GM21367 (cell line): ENCODE measurements around the gene ZNF74.

Source experiments
- ATAC-seq: cut with Tn5 transposase; IDR thresholded peaks from one replicate; pipeline ENCODE4 v1.9.1; 2021; ENCODE audit not compliant: unreplicated experiment

The ZNF74 gene

DNA sequence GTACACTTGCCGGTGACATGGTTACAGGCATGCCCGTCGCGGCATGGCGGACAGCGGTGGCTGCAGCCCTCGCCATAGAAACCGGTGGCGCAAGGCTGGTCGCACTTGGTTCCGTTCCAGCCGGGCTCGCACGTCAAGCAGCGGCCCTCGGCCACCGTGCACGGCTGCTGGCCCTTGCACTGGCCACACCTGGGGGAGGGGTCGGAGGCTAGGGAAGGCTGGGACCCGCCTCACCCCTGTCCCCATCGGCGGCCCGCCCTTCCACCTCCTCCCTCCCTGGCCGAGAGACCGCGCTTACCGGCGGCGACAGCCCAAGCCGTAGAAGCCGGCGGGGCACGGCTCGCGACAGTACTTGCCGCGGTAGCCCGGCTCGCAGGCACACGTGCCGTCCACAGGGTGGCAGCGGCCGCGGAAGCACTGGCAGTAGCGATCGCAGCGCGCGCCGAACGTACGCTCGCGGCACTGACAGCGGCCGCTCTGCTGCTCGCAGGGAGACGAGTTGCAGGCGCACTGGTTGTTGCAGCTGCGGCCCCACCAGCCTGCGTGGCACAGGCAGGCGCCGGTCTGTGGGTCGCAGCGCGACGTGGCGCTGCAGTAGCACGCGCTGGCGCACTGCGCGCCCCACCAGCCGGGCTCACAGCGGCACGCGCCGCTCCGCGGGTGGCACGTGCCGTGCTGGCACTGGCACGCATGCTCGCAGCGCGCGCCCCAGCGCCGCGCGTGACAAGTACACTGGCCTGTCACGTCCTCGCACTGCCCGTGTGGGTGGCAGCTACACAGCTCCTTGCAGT is 37.0 kb downstream of the ZNF74 start:
- no peak for ATAC-seq

DNA sequence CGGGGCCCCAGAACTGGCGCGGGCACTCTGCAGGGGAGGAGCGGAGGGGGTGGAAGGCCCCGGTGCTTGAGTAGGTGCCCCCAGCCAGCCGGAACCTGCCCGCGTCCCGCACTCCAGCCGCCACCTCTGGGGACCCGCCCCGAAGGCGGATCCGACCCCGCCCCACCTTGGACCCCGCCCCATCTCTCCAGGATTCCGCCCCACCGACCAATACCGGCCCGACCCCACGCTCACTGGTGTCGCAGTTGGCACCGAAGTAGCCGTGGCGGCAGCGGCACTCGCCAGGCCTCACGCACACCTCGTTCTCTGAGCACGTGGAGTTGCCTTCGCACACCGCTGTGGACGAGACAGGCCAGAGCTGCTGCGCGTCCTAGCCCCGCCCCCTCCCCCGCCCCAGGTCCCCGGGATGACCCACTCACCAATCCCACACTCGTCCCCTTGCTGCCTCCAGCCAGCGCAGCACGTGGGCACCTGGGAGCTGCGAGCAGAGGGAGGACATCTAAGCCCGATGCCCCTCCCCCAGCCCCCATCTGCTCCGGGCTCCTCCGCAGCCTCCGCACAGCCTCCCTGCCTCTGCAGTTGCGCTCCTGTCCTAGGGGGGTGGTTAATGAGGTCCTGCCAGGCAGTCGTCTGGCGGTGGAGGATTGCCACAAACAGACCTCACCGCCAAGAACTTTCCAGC is 37.7 kb downstream of the ZNF74 start:
- ATAC-seq: no peak

DNA sequence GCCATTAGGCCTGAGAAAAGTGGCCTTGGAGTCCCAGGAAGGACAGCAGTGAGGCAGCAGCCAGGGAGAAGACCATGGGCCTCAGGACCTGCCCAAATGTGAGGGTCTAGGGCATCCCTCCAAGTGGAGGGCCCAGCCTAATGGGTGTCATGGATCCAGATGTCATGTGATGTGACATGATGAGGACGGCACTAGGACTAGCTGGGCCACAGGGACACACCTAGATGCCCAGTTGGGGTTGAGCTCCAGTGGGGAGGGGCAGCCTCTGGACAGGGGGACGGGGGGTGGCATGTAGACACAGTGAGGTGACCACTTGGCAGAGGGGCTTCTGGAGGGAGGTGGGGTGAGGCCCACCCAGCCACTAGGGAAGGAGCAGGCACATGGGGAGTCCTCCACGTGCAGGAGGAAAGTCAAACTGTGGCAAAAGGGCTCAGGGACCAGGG is 38.3 kb downstream of the ZNF74 start:
- ATAC-seq: no peak

DNA sequence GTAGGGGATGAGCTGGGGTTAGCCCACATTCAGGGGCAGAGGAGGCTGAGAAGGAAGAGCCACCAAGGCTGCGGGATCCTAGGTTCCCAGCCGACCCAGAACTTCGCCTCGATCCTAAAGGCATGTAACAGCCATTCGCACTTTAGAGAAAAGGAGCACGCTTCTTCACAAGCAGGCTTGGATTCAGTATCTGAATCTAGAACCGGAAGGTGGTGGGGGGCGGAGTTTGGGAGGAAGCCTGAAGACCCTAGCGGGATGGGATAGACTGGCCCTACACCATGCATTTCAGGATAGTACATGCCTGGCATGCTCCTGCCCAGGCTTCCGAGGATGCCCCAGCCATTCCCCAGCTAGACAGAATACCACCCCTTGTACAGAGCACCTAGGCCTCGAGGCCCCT is 39.2 kb downstream of the ZNF74 start:
- no peak for ATAC-seq

DNA sequence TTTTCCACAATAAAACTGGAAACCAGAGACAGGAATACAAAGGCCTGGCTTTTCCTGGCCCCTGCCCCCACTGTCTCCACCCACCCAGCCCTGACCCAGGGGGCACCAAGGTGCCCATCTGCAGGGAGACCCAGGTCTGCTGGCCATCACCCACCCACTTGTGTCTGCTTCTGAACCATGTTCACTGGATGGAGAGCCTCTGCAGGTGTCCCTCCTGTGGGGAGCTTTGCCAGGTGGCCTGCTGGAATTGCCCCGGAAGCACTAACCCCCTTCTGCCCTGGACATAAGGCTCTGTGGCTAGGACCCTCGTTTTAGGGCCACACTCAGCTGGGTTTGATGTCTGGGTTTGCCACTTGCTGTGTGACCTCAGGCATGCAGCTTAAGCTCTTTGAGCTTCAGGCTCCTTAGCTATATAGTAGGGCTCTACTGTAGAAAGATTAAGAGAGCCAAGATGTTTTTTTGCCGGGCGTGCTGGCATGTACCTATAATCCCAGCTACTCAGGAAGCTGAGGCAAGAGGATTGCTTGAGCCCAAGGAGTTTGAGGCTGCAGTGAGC is 39.8 kb downstream of the ZNF74 start:
- ATAC-seq: no peak

DNA sequence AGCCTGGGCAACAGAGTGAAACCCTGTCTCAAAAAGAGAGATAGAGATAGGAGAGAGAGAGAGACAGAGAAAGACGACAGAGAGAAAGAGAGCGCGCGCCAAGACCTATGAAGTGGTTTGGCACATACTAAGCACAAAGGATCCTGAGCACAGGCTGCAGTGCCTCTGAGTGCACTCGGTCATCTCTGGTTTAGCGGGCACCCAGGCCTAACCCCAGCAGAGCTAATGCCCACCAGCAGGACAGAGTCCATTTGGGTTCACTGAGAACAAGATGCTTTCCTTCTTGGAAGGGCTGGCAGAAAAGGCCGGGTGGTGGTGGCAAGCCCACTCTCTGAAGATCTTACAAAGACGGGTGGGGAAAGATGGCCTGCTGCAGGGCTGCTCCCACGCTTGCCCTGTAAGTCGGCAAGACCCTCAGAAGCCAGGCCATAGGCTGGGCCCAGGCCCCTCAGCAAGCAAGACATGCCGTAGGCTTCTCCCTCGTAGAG is 40.4 kb downstream of the ZNF74 start:
- ATAC-seq: no peak

DNA sequence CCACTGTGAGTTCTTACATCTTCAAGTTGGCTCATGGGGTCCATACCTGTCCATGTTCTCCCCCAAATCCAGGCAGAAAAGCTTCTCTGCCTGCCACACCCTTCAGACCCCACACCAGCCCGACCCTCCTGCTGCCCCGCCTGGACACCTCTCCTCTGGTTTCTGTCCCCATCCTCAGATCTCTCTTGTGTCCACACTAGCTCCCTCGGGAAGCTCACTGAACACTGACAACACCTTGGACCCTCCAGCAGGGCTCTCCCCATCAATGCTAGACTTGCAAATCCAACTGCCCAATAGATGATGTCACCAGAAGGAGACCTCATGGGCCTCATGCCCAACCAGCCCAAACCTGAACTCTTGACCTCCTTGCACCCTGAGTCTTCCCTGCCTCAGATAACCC is 40.8 kb downstream of the ZNF74 start:
- ATAC-seq: no peak

DNA sequence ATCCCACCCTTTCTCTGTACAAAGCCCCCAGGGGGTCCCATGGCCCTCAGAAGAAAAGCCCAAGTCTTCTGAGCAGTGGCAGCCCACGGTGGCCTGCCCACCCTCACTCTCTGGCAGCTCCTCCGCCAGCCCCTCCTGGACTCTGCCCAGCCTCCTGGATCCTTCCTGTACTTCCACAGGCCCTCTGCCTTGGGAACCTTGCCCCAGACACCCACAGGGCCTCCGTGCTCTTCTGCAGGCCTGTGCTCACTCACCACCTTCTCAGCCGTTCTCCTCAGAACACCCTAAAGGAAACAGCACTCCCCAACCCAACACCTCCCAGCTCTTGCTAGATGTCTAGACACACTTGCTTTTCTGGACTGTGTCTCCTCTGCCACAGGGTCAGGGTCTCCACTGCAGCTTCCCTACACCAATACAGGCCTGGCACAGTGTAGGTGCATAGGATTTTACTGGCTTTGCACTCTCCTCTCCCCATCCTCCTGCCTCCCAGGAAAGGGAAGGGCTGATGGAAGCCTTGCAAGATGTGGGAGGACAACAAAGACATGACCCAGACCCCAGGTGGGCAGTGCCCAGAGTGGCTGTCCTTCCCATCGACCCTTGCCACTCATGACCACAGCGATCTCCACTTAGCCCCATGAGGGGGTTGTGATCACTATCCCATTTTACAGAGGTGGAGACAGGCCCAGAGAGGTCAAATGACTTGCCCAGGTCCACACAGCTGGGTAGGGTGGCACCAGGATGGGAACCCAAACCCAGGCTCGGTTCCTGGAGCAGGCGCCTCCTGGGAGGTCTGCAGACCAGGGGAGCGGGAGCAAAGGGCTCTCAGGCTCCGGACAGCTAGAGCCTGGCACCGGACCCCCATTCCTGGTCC is 41.7 kb downstream of the ZNF74 start:
- ATAC-seq: no peak

DNA sequence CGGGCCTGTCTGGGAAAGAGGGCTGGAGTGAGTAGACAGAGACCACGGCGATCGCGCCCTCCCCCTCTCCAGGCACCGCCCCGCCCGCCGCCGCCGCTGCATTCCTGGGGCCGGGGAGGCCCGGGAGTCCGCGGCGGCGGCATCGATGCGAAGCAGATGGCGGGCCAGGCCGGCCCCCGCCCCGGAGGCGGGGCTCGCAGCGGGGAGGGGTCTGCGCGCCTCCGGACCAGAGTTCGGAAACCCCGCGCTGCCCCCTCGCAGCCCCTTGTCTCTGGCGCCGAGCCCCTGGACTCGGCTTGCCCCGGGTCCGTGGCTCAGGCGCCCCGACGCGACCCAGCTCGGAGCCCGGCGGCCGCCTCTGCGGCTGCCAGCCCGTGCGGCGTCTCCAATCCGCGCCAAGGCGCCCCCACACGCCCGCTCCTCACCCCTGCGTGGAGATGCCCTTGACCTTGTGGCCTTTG is 42.4 kb downstream of the ZNF74 start:
- no peak for ATAC-seq

DNA sequence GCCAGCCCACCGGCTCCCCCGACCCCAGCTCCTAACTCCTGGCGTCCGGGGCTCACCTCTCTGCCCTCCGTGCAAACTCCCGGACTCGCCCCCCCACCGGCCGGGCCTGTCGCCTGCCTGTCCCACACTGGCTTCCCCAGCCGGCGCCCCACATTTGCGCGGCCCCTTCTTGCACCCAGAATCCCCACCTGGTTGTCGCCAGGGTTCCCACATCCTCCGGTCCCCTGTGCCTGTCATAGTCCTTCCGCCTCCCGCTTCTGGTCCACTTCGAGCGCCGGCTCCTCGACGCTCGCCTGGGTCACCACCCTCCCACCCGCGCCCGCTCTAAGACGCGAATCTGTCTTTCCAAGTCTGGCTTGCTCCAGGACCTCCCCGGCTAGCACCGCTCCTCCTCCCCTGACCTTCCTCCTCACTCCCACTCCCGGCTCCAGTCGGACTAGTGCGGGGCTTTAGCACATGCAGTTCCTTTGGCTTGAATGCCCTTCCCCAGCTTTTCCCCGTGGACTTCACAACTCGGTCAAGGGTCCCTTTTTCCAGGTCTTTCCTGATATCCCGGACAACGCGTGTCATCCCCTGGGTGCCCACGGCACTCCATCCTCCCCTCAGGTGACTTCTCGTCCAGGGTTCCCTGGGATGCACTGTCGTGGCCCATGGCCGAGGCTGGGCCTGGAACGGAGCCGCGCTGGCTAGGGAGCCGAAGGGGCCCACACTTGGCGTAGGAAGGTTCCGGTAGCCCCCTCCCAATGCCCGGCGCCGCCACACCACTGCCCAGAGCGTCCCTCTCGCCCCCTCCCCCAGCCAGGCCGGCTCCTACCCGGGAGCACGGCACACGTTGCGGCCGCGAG is 43.0 kb downstream of the ZNF74 start:
- ATAC-seq: no peak

DNA sequence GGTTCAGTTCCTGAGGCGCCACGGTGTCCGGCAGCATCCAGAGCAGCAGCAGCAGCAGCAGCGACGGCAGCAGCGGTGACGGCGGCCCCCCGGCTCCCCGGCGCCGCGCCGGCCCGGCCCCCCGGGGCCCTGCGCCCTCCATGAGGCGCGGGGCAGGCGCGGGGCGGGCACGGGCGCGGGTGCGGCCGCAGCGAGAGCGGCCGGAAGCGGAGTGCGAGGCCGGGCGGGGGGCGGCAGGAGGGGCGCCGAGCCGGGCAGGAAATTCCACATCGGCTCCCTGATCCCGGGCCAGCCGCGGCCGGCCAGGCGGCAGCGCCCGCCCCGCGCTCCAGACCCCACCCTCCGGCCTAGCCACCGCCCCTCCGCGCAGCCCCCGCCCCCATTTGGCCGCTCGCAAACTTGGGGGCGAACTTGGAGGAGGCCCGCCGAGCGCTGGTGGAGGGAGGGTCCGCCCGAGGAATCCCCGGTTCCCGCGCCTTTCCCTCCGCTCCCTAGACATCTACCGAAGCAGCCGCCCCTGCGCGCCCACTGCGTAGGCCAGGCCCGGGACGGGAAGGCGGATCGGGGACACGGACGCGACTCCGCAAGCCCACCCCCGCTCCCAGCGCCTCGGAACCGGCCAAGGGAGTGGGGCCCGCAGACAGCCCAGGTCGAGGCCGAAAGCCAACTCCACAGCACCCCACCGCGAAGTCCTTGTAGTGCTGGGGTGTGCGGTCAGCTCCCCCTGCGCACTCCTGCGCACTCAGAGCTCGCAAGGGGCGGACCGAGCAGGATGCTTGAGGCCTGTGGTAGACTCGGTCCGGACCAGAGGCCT is 43.9 kb downstream of the ZNF74 start, which contains the start of gene SCARF2:
TSS of gene SCARF2 (minus strand) at position 213 of the 814 bp plus-strand sequence. CDS start at position 142, 71 bp downstream.
- ATAC-seq: no peak

DNA sequence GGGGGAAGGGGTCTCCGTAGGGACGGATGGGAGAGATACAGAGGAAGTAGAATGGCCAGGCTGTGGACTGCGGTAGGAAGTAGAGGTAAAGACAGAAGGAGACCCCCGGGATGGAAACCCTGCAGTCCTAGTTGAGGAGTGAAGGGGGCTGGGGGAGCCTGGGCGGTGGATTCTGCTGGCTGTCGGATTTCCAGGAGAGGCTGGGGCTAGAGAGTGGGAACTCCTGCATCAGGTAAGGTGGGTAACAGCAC is 44.4 kb downstream of the ZNF74 start:
- ATAC-seq: no peak

DNA sequence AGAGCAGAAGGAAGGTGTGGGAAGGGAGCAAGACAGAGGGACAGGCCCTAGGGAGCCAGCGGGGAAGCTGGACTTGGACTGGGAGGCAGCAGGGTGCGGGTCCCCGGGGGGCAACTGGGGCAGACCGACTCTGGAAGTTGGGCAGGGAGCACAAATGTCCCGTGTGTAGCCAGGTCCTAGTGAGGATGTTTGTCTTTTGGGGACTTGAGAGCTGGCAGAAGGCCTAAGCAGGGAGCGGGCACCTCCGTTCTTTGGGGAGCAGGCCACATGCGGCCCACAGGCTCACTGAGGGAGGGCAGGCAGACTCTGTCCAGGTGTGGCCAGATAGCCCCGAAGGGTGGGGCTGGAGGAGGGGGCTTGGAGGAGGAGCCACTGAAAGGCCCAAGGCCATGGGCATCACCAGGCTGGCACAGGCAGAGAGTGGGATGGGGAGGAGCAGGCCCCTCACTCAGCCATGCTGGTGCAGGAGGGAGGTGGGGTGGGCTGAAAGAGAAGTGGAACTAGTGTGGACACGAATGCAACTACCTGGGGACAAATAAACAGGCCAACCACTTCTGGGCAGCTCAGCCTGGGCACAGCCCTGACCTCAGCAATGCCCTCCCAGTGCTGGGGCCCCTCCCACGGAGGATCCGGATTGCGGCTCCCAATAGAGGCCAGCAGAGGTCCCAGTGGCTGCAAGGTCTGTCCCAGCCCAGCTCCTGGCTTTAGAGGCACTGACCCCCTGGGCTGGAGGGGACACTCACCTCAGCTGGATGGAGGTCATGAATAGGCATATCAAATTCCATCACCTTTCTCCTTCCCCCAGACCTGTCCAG is 44.9 kb downstream of the ZNF74 start:
- ATAC-seq: no peak

DNA sequence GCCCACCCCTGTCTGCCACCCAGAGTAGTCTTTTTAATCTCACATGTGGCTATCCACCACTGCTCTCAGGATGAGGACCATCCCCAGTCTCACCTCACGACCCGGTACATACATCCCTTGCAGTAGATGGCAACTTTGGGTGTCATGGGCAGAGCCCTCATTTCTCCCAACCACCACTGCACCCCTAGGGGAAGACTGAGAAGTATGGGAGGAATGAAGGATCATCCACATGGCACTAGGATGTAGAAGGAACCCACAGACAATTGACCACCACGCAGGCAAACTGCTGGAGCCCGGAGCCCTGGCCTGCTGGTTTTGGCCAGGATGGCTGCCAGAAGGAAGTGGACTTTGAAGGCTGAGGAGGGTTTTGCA is 45.6 kb downstream of the ZNF74 start:
- no peak for ATAC-seq

DNA sequence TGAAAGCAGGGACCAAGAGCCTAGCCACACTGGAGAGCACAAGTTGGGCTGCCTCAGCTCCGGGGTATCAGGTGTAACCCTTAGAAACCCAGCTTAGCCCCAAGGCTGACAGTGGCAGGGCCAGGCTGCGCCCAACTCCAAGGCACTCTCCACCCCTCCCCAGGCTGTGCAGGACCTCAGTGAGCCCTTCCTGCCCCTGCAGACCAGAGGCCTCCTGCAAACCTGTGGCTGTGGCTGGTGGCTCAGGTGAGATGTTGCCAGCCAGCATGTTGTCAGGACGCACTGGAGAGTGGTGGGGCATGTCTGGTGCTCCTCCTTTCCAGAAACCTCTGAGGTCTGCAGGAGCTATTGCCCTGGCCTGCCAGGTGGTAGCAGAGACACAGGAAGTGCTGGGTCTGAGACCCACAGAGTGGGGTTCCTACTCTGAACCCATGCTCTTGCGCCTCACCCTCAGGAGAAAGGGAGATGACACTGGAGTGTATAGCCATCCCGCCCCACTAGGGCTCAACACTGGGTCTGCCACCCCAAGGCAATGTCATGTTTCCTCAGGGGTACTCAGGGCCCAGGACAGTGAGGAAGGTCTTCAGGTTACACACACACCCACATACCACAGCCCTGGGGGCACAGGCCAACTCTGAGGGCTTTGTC is 46.1 kb downstream of the ZNF74 start:
- no peak for ATAC-seq

DNA sequence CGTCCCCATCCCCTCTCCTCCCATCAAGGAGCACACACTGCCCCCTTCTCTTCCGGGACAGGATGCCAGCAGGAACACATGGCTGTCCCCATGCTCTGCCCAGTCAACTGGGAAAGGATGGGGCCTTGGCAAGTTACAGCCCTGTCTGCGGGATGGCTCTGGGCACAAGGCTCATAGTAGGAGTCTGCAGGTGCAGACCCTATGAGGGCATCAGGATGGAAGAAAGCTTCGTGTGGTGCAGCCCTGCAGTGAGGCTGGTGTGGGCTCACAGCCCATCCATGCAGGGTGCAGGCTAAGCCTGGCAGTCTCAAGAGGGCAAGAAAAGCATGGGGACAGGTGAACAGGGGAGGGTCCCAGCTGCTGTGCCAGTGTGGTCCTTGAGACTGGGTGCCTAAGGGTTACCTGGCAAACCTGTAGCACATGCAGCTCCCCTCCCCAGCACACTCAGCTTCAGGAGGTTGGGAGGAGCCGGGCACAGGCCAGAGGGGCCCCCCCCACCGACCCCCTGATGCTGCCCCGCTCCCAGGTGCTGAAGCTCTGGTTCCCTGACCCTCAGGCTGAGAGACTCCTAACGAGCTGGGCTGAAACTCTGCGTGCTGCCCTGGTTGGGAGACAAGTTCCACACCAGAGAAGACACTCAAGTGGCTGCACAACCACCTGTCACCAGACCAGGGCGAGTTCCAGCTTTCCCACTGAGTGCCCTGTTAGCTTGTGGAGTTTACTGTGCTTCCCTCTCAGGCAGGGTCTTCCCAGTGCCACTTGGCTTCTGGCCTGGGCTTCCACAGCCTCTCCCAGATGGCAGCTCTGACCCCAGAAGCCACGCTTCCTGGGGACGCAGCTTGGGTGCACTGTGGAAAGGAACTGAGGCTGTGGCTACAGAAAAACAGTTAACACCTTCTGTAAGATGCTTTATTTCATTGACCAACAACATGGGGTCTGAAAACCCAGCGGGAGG is 47.0 kb downstream of the ZNF74 start:
- no peak for ATAC-seq
